ENCODE results near the gene S100B. TPM values are rescaled to one million over a fixed set of nuclear protein-coding genes. Genes with fewer than 3 reads are reported as not detected.

Gene S100B
- total and polyA plus RNA-seq, 8 donors: 1.4 to 3.5 (median 2.0) TPM

GRCh38 chr21:46570119-46570518 is 34.8 kb downstream of the S100B start:
- no peak for DNase-seq
- H3K9me3 ChIP-seq: peaks cover 0 to 13% of the 10 kb centered on the region in 2 donors
- peaks cover 0 to 74% of the 10 kb centered on the region in 2 donors for H3K36me3 ChIP-seq
- no peak overlapping the region for H3K27ac ChIP-seq
- intact Hi-C loops (cut with DNase I): no loop called here
- H3K27me3 ChIP-seq: no peaks in the 10 kb centered on the region
- H3K4me3 ChIP-seq: no peak overlapping the region
- H3K4me1 ChIP-seq: no peaks in the 10 kb centered on the region
- no peak for TF ChIP-seq CTCF (IDR thresholded peaks at IDR 0.05)
- no peak for ATAC-seq

- DNase-seq (no peak), ATAC-seq (no peak)
- intact Hi-C loops (cut with DNase I): no loop called here
- Histone ChIP-seq H3K27ac (no peak overlapping the region), H3K9me3 (peaks cover 0 to 13% of the 10 kb centered on the region in 2 donors), H3K27me3 (no peaks in the 10 kb centered on the region), H3K36me3 (peaks cover 0 to 85% of the 10 kb centered on the region in 2 donors), H3K4me3 (no peak overlapping the region), H3K4me1 (no peaks in the 10 kb centered on the region)
- no peak for TF ChIP-seq CTCF (IDR thresholded peaks at IDR 0.05)
These were observed 35.8 kb downstream of the S100B start for GRCh38 chr21:46569081-46569480.

DNA sequence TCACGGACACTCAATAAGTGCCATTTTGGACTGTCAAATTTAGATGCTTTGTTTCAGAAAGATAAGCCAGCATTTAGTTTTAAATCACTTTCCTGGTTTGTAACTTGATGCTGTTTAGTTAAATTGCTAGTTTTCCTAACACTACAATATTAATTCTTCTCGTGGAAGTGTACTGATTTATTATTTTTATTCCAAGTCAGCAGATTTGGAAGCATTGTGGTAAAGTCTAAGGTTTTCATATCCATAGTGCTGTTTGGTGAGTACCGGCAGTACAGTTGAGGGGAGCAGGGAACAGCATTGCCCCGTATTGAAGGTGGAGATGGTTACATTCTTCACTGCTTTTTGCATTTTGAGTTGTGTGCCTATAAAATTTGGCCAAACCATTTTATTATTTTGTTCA is 36.3 kb downstream of the S100B start:
- Histone ChIP-seq H3K9me3 (peaks cover 0 to 13% of the 10 kb centered on the region in 2 donors), H3K27me3 (no peaks in the 10 kb centered on the region), H3K36me3 (peaks cover 0 to 90% of the 10 kb centered on the region in 2 donors), H3K4me1 (no peaks in the 10 kb centered on the region), H3K27ac (no peak overlapping the region), H3K4me3 (no peak overlapping the region)
- no peak for DNase-seq
- intact Hi-C loops (cut with DNase I): no loop called here
- TF ChIP-seq CTCF (IDR thresholded peaks at IDR 0.05): no peak
- no peak for ATAC-seq

DNA sequence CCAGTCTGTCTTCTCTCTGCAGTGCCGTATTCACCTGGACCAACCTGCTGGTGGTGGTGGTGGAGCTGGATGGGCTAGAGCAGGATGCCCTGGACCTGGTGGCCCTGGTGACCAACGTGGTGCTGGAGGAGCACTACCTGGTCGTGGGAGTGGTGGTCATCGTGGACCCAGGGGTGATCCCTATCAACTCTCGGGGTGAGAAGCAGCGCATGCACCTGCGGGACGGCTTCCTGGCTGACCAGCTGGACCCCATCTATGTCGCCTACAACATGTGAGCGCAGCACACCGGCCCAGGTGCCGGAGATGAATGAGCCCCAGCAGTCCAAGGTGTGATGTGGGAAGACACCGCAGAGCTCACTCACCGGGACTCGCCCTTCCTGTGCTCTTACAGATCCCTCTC is 37.5 kb downstream of the S100B start:
- DNase-seq (peak in 1 of 4 donors; percentile 46), ATAC-seq (no peak)
- no peak overlapping the region for H3K4me3 ChIP-seq
- no peak for TF ChIP-seq CTCF (IDR thresholded peaks at IDR 0.05)
- no peak overlapping the region for H3K27ac ChIP-seq
- intact Hi-C loops (cut with DNase I): no loop called here
- no peaks in the 10 kb centered on the region for H3K4me1 ChIP-seq
- peaks cover 0 to 93% of the 10 kb centered on the region in 2 donors for H3K36me3 ChIP-seq
- no peaks in the 10 kb centered on the region for H3K27me3 ChIP-seq
- H3K9me3 ChIP-seq: peaks cover 0 to 3% of the 10 kb centered on the region in 2 donors

GRCh38 chr21:46564391-46564790 is 40.5 kb downstream of the S100B start:
- peak in 1 of 4 donors; percentile 26 for DNase-seq
- Histone ChIP-seq H3K9me3 (no peaks in the 10 kb centered on the region), H3K4me3 (no peak overlapping the region), H3K27me3 (no peaks in the 10 kb centered on the region), H3K27ac (no peak overlapping the region), H3K36me3 (peaks cover 0 to 98% of the 10 kb centered on the region in 2 donors), H3K4me1 (no peaks in the 10 kb centered on the region)
- intact Hi-C loops (cut with DNase I): no loop called here
- TF ChIP-seq CTCF (IDR thresholded peaks at IDR 0.05): no peak
- no peak for ATAC-seq

Data from left lung (tissue), 10 donors.